KMS-11 (cell line): Measurements from ENCODE around the gene INTS2.
"Not testable (repeated sequence)": the region's sequence is repeated elsewhere in the genome, so short reads cannot be mapped to it uniquely, and the experiment has no call there.

Experiments
- H2AFZ ChIP-seq: fragments of 200-600 bp; sonication (generic); 2 replicates; pipeline ENCODE4 v1.6.1; 2016; ENCODE audit warnings: antibody characterized with exemption, mixed run types, low read depth
- H3K27ac ChIP-seq: fragments of 200-600 bp; sonication (generic); 2 replicates; pipeline ENCODE4 v1.6.1; 2016; ENCODE audit warnings: mild to moderate bottlenecking, mixed run types
- H3K27me3 ChIP-seq: fragments of 200-600 bp; sonication (generic); 2 replicates; pipeline ENCODE4 v1.6.1; 2017; ENCODE audit warnings: mild to moderate bottlenecking, low read depth, mixed run types, moderate library complexity; ENCODE audit not compliant: insufficient read depth
- H3K36me3 ChIP-seq: fragments of 200-600 bp; sonication (generic); 2 replicates; pipeline ENCODE4 v1.6.1; 2017; ENCODE audit warnings: mild to moderate bottlenecking, mixed run types; ENCODE audit not compliant: insufficient read depth
- H3K4me1 ChIP-seq: fragments of 200-600 bp; sonication (generic); 2 replicates; pipeline ENCODE4 v1.6.1; 2016; ENCODE audit warnings: mild to moderate bottlenecking, low read depth, mixed run types; ENCODE audit not compliant: poor library complexity, severe bottlenecking
- H3K4me2 ChIP-seq: fragments of 200-600 bp; sonication (generic); 2 replicates; pipeline ENCODE4 v1.7.0; 2016; ENCODE audit warnings: mild to moderate bottlenecking, mixed run types
- H3K4me3 ChIP-seq: fragments of 200-600 bp; sonication (generic); IDR thresholded peaks from 2 replicates; pipeline ENCODE4 v1.6.1; 2017; ENCODE audit warnings: low read depth, low read length, mixed read lengths; ENCODE audit not compliant: insufficient read depth
- H3K79me2 ChIP-seq: fragments of 200-600 bp; sonication (generic); 2 replicates; pipeline ENCODE4 v1.6.1; 2016; ENCODE audit warnings: low read depth, mixed run types; ENCODE audit not compliant: insufficient read depth
- H3K9ac ChIP-seq: fragments of 200-600 bp; sonication (generic); 2 replicates; pipeline ENCODE4 v1.6.1; 2016; ENCODE audit warnings: mild to moderate bottlenecking, mixed run types
- H4K20me1 ChIP-seq: fragments of 200-600 bp; sonication (generic); 2 replicates; pipeline ENCODE4 v1.6.1; 2016; ENCODE audit warnings: mild to moderate bottlenecking, mixed run types; ENCODE audit not compliant: insufficient read depth
- CTCF ChIP-seq: fragments of 200-600 bp; sonication (generic); conservative IDR thresholded peaks from 2 replicates; pipeline ENCODE4 v1.6.1; 2017; ENCODE audit warnings: low read depth, mild to moderate bottlenecking, antibody characterized with exemption, low read length, moderate library complexity, mixed read lengths

Gene INTS2

GRCh38 chr17:61828694-61829093 lies 99.1 kb downstream of the INTS2 start:
- TF ChIP-seq CTCF = no peak
- no peaks in the 10 kb centered on the region for H3K79me2 ChIP-seq
- H3K4me3 ChIP-seq = no peak overlapping the region
- H3K36me3 ChIP-seq = no peaks in the 10 kb centered on the region
- no peak overlapping the region for H3K4me2 ChIP-seq
- no peaks in the 10 kb centered on the region for H4K20me1 ChIP-seq
- no peak overlapping the region for H3K9ac ChIP-seq
- no peaks in the 10 kb centered on the region for H3K4me1 ChIP-seq
- H3K27me3 ChIP-seq = no peaks in the 10 kb centered on the region
- H3K27ac ChIP-seq = no peak overlapping the region
- H2AFZ ChIP-seq = no peak overlapping the region

GRCh38 chr17:61827649-61828395 lies 100.0 kb downstream of the INTS2 start:
- H2AFZ ChIP-seq = no peak overlapping the region
- H4K20me1 ChIP-seq = no peaks in the 10 kb centered on the region
- no peak for TF ChIP-seq CTCF
- no peaks in the 10 kb centered on the region for H3K27me3 ChIP-seq
- H3K4me1 ChIP-seq = no peaks in the 10 kb centered on the region
- no peak overlapping the region for H3K27ac ChIP-seq
- H3K36me3 ChIP-seq = no peaks in the 10 kb centered on the region
- no peaks in the 10 kb centered on the region for H3K79me2 ChIP-seq
- no peak overlapping the region for H3K4me2 ChIP-seq
- no peak overlapping the region for H3K9ac ChIP-seq
- H3K4me3 ChIP-seq = no peak overlapping the region

- H2AFZ ChIP-seq, H3K79me2 ChIP-seq, H3K4me3 ChIP-seq, H3K27ac ChIP-seq, H3K27me3 ChIP-seq, H3K9ac ChIP-seq, H4K20me1 ChIP-seq, H3K36me3 ChIP-seq, H3K4me2 ChIP-seq, H3K4me1 ChIP-seq: not testable (repeated sequence)
These were observed 100.9 kb downstream of the INTS2 start for GRCh38 chr17:61826866-61827265.

- not testable (repeated sequence) for H3K9ac ChIP-seq, H4K20me1 ChIP-seq, H3K79me2 ChIP-seq, H3K4me2 ChIP-seq, H2AFZ ChIP-seq, H3K27me3 ChIP-seq, H3K4me3 ChIP-seq, H3K4me1 ChIP-seq, H3K27ac ChIP-seq, H3K36me3 ChIP-seq
These were observed 101.6 kb downstream of the INTS2 start for GRCh38 chr17:61826198-61826597.

- no peaks in the 10 kb centered on the region for H3K36me3 ChIP-seq
- H3K9ac ChIP-seq = no peak overlapping the region
- H3K4me2 ChIP-seq = no peak overlapping the region
- no peak overlapping the region for H2AFZ ChIP-seq
- no peaks in the 10 kb centered on the region for H3K27me3 ChIP-seq
- H3K4me1 ChIP-seq = peaks cover 10% of the 10 kb centered on the region
- H3K4me3 ChIP-seq = no peak overlapping the region
- 0 out of 2 replicates have a peak, but pooled peaks cover 6% of the 10 kb centered on the region for H4K20me1 ChIP-seq
- no peaks in the 10 kb centered on the region for H3K79me2 ChIP-seq
- H3K27ac ChIP-seq = no peak overlapping the region
- TF ChIP-seq CTCF = no peak
These were observed 102.2 kb downstream of the INTS2 start for GRCh38 chr17:61825448-61826137.
